ENCODE data around the gene TNS3.

Gene TNS3

GRCh38 chr7:47400001-47400400 is 181.9 kb downstream of the TNS3 start:
- no peak for DNase-seq

DNA sequence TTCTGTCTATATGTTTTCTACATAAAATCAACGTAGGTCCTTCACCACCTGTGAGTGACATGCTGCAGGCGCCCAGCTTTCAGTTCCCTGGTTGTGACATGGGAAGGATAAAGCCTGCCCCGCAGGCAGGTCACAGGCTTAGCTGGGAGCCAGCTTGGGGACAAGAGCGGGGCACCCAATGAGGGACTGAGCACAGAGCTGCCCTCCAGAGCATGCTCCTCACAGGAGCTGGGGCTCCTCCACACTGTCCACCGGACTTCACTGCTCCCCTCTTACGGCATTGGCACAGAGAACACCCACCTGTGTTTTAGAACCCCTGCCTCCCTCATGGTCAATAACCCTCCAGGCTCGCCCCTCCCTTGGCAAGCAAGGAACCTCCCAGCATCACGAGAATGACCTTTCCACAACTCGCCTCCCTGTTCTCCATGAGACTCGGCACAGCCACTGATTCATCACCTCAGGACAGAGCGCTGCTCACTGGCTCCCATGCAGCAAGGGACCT is 187.1 kb downstream of the TNS3 start:
- no peak for DNase-seq

- no peak for DNase-seq
Observed at GRCh38 chr7:47394216-47394615, 187.7 kb downstream of the TNS3 start.

DNA sequence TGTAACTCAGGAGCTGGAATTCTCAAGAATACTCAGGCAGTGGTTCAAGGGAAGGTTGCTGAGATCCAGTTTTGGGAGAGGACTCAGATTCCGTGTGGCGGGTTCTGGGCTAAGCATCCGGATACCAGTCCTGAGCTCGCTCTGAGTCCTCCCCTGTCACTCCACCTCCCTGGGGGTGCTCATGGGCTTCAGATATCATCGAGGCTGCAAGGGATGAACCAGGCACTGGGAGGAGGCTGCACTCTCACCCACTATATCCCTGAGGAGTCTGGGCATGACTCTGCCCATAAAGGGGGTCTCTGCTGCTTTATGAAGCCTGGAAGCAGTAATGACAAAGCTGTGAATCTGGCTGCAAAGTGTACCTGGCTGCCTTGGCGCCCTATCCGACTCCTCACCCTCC is 188.5 kb downstream of the TNS3 start:
- no peak for DNase-seq

DNA sequence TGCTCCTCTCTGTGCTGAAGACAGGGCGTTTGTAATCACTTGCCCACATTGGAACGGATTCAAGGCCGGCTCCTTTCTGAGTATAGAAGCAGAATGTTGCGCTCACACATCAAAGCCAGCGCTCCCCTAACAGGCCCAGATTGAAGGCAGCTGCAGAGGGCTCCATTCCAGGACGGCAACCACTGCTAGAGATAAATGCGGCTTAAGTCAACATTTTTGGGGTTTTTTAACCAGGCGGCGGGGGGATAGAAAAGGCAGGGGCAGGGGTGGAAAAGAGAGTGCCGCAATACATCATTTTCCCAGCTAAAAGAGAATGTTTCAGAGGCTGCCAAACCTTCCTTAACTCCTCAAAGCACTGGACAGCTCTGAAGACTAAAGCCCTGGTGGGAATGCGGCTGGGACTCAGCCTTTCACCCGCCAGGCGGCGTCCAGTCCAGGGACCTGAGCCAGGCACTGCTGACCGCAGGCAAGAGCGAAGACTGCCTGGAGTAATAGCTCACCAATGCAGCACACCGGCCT is 189.6 kb downstream of the TNS3 start:
- no peak for DNase-seq

GRCh38 chr7:47391726-47392125 is 190.2 kb downstream of the TNS3 start:
- DNase-seq, result no peak

DNA sequence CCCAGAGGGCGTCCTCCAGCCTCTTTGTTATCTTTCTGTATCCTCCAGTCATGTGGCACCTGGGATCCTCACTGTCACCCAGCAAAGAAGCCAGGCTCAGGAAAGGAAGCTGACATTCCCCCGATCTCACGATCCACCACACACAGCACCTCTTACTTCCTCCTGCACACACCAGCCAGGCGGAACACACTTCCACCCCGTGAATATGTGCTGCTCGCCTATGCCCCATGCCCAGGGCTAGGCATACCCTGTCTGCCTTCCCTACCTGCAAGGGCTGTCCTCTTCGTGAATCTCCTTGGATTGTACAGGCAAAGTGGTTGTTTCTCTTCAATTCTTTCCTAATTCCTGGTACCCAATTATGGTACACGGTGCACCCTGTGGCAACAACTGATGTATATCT is 191.0 kb downstream of the TNS3 start:
- no peak for DNase-seq

DNA sequence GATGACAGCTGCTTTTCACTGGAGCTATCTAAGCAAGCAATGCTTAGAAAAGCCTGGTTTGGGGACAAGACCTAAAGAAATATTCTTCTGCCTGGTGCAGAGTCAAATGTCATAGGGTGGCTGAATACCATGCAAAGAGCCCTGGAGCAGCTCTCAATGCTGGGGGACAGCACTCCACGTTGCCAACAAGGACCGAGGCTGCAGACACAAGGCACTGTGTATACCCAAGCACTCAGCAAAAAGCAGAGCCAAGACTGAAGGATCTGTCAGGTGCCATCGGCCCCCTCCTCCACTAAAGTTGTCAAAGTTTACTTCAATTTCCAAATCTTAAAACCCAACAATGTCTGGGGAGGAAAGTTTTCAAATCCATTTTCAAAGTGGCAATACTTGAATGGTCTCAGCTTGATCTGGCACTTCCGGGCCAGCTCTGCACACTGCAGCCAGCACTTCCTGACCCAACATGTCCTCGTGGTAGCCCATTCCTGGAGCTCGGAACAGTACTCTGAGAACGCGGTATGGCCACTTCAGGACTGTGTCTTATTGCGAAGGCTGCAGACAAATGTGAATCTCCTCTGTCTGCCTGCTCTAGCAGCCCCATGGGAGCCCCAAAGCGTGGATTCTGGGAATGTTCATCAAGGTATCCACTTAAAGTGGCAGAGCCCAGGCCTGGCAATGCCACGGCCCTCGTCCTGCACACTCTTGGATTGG is 191.8 kb downstream of the TNS3 start:
- DNase-seq, result no peak

- DNase-seq, result no peak
Observed at GRCh38 chr7:47389171-47389922, 192.6 kb downstream of the TNS3 start.

- no peak for DNase-seq
Observed at GRCh38 chr7:47387506-47387905, 194.4 kb downstream of the TNS3 start.

GRCh38 chr7:47386273-47386835 is 195.6 kb downstream of the TNS3 start:
- no peak for DNase-seq

GRCh38 chr7:47385536-47386125 is 196.3 kb downstream of the TNS3 start:
- no peak for DNase-seq

DNA sequence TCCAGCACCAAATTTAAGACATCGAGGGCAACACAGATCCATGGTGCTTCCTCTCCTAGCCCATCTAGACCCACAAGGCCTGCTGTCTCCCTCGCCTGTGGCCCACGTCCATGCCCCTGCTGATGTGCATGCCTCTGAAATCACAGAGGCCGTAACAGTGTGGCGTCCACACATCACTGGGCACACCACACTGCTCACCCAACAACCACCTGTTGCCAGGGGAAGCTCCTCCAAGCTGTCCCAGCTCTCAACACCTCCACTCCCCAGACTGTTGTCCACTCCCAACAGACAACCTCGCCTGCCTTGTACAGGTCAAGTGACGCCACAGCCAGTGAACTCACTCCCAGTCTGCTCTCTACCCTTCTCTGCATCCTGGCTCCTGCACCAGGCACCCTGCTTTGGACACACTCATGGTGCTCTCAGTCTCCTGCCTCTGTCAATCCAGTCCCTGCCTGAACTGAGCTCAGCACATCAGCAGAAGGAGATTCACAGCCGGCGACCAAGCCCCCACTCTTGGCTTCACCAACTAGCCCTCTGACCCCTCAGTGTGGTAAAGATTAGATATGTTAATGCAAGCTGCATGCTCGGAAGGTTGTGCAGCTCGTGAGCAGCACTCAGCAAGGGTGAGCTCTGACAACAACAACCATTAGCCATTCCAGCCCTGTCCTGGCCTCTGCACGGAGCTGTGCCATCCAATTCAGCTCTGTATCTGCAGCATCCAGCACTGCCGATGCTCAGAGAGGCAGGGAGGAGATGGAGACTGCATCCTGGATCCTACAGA is 197.0 kb downstream of the TNS3 start:
- DNase-seq, result no peak

GRCh38 chr7:47383696-47384445 is 198.0 kb downstream of the TNS3 start:
- DNase-seq, result no peak

DNA sequence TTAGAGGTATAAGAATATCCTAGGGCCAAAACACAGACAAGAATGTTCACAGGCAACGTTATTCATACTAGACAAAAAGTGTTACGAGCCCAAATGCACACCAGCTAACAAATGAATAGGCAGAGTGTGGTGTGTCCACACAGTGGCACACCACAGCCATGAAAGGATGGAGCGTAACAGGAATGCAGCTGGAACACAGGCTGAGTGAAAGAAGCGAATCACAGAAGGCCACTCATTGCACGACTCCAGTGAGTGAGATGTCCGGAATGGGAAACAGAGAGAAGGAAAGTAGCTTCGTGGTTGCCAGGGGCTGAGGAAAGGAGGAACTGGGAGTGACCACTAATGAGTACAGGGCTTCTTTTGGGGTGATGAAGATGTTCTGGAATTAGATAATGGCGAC is 198.8 kb downstream of the TNS3 start:
- no peak for DNase-seq

- no peak for DNase-seq
Observed at GRCh38 chr7:47382200-47382599, 199.7 kb downstream of the TNS3 start.

GRCh38 chr7:47381134-47381495 is 200.8 kb downstream of the TNS3 start:
- DNase-seq, result no peak

DNA sequence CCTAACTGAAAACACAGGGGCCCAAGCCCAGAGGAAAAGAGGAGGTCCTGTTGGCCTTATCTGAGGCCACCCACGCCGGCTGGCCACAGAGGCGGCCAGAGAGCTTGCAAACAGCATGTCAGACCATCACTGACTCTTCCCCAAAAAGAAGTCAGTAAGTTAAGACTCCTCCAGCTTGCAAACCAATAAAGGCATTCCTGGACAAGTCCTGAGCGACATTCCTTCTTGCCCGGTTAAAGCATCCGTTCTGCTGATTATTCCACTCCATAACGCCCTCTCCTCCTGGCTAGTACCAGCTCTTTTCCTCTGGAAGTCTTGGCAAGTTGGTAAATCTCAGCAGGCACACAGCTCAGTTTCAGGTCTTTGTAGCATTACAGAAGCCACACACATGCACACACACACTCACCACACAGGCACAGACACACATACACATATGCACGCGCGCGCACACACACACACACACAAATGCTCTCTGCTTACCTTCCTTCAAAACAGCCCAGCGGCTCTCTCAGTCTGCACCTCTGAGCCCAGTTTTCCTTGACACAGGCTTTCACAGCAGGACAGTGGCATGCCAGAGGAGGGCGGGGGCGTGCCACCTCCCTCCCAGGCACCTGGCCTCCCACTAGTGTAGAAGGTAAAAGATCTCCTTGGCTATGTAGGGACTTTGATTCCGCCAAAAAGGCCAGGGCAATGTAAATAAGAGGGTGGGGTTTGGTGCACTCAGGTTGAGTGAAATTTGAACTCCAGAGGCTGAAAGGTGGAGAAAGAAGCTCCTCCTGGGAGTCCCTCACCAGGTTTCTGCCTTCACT is 201.4 kb downstream of the TNS3 start:
- DNase-seq, result no peak

GRCh38 chr7:47379629-47380324 is 202.1 kb downstream of the TNS3 start:
- DNase-seq, result no peak

DNA sequence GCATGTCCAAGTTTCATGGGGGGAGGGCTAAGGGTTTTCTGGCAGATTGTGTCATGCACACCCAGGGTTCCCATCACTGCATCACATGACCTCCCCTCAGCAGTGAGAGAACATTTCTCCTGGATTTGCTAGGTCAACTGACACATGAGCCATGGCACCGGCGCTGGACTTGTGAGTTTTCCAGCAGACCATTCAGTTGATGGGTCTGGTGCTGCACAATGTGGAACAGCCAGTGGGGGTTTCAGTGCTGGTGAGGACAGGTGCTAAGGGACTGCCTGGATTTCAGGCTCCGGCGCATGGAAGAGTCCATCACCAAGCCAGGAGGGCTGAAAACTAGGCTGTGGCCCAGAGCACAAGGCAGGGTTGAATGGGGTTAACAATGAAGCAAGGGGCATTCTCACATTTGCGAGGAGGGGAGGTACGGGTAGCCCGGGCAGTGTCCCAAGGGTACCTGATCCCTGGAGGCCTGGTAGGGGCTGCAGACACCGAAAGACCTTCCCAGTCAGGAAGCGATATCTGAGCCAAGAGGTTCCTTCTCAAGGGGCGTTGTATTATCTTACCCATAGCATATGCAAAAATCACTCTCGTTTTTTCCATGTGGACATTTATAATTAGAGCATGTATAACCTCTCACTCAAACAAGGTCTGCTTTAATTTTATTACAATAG is 203.0 kb downstream of the TNS3 start:
- DNase-seq, result no peak
